ENCODE data around the gene THRA.

DNA sequence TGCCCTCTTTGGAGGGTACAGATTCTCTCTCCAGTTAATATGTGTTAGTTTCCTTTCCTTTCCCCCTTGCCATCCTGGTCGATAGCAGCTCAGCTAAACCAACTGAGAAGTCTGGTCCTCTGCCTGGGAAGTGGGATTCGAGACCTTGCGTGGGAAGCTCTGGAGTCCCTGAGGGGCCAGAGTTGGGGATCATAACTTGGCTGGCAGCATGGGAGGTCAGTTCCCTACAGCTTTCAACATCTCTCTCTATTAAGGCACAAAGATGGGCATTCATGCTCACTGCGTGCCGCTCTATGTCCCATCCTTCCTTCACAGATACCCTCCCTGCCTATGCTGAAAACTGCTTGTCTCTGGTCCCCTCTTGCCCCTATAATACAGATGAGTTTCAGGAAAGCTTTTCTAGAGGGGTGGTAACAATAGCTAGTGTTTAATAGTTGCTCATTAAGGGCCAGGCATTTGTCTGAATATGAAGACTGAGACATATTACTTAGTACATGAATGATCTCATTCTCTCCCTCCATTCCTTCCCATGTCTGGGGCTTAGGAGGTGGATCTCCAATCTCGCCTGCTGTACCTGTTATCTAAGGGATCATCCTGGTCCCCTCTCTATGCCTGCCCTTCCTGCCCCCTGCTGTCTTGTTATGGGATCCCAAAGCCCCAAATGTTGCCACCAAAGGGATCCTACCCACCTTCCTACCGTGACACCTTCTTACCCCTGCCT, 10.8 kb downstream of the THRA start:
- TF ChIP-seq, protein P1, sequence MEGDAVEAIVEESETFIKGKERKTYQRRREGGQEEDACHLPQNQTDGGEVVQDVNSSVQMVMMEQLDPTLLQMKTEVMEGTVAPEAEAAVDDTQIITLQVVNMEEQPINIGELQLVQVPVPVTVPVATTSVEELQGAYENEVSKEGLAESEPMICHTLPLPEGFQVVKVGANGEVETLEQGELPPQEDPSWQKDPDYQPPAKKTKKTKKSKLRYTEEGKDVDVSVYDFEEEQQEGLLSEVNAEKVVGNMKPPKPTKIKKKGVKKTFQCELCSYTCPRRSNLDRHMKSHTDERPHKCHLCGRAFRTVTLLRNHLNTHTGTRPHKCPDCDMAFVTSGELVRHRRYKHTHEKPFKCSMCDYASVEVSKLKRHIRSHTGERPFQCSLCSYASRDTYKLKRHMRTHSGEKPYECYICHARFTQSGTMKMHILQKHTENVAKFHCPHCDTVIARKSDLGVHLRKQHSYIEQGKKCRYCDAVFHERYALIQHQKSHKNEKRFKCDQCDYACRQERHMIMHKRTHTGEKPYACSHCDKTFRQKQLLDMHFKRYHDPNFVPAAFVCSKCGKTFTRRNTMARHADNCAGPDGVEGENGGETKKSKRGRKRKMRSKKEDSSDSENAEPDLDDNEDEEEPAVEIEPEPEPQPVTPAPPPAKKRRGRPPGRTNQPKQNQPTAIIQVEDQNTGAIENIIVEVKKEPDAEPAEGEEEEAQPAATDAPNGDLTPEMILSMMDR (conservative IDR thresholded peaks at IDR 0.05; ENCODE audit: low read length), result no peak
- no peak for TF ChIP-seq EZH2phosphoT487 (IDR thresholded peaks at IDR 0.05; ENCODE audit: borderline replicate concordance)

Measured in Loucy (cell line).